Endothelial cell of umbilical vein (primary cell): Measurements from ENCODE around the gene GMPPA. TPM values are rescaled to one million over a fixed set of nuclear protein-coding genes. Genes with fewer than 3 reads are reported as not detected.

Experiments
- BruUV-seq: library from RNA; stranded (reverse); fragments of 400-500 nt; replicated peaks from 2 replicates; lab custom pipeline; 2021; lab: Mats Ljungman, UMichigan
- CTCF ChIA-PET: fragments of 300-600, 350-600 bp; sonication (Branson Sonifier 250); formaldehyde crosslinking; loops from one replicate; lab custom pipeline; 2021; ENCODE audit warnings: antibody characterized with exemption, inconsistent platforms; lab: Charles Lee
- POLR2A ChIA-PET: fragments of 300-600, 350-600 bp; sonication (Branson Sonifier 250); formaldehyde crosslinking; loops from one replicate; lab custom pipeline; 2021; ENCODE audit warnings: antibody characterized with exemption, inconsistent platforms; lab: Charles Lee
- DNase-seq: peaks from one replicate; pipeline ENCODE4 v3.0.0-alpha.2; 2011; ENCODE audit warnings: low read depth, low spot score
- FAIRE-seq: peaks from 2 replicates; lab custom pipeline; 2011; peaks lifted over from hg19 to GRCh38; lab: Jason Lieb, UNC
- H2AFZ ChIP-seq: 2 replicates; pipeline ENCODE4 v1.6.0; 2012; ENCODE audit warnings: low read depth, low read length, control low read depth, inconsistent platforms
- H3K27ac ChIP-seq: 2 replicates; pipeline ENCODE4 v1.5.1; 2011; ENCODE audit warnings: low read depth, mild to moderate bottlenecking, control low read depth, low read length, moderate library complexity; ENCODE audit not compliant: insufficient read depth
- H3K27me3 ChIP-seq, 2 experiments: 2 replicates each; pipeline versions ENCODE4 v1.6.0 to v1.6.1; 2011; ENCODE audit warnings: low read length in 2 of 2, mixed read lengths in 1 of 2; ENCODE audit not compliant: control insufficient read depth in 2 of 2, insufficient read depth in 2 of 2
- H3K36me3 ChIP-seq, 2 experiments: 2 replicates in 1 of 2; 3 replicates in 1 of 2; pipeline ENCODE4 v1.5.1; 2011; ENCODE audit warnings: low read length in 2 of 2, mild to moderate bottlenecking in 1 of 2, moderate library complexity in 1 of 2; ENCODE audit not compliant: control insufficient read depth in 2 of 2, insufficient read depth in 2 of 2; ENCODE audit errors: extremely low read depth in 1 of 2
- H3K4me1 ChIP-seq: 3 replicates; pipeline ENCODE4 v1.5.1; 2011; ENCODE audit warnings: mild to moderate bottlenecking, low read length; ENCODE audit not compliant: control insufficient read depth, insufficient read depth; ENCODE audit errors: extremely low read depth
- H3K4me2 ChIP-seq: 2 replicates; pipeline ENCODE4 v1.6.1; 2011; ENCODE audit warnings: low read length, control low read depth, mixed read lengths; ENCODE audit not compliant: insufficient read depth
- H3K4me3 ChIP-seq, 3 experiments: fragments of 200-600 bp in 1 of 3; sonication (generic), shearing (Covaris generic) in 1 of 3; replicated peaks in 1 of 3; 2 replicates each; pipeline ENCODE4 v1.5.1; 2011 to 2016; ENCODE audit warnings: control low read depth in 3 of 3, low read length in 3 of 3, mild to moderate bottlenecking in 2 of 3, inconsistent platforms in 1 of 3, low read depth in 1 of 3, moderate library complexity in 1 of 3; ENCODE audit not compliant: insufficient read depth in 1 of 3
- H3K79me2 ChIP-seq: 2 replicates; pipeline ENCODE4 v1.6.0; 2012; ENCODE audit warnings: low read length, inconsistent platforms; ENCODE audit not compliant: control insufficient read depth, insufficient read depth
- H3K9ac ChIP-seq: replicated peaks from 2 replicates; pipeline ENCODE3; 2011; ENCODE audit warnings: low read length, control low read depth; ENCODE audit not compliant: insufficient read depth; ENCODE audit errors: extremely low read depth
- H3K9me1 ChIP-seq: replicated peaks from 3 replicates; pipeline ENCODE4 v1.6.0; 2011; ENCODE audit warnings: mild to moderate bottlenecking, low read length; ENCODE audit not compliant: control insufficient read depth, insufficient read depth; ENCODE audit errors: extremely low read depth
- H3K9me3 ChIP-seq: replicated peaks from 2 replicates; pipeline ENCODE4 v1.5.1; 2012; ENCODE audit warnings: low read length, inconsistent platforms; ENCODE audit not compliant: control insufficient read depth, insufficient read depth
- H4K20me1 ChIP-seq: replicated peaks from 2 replicates; pipeline ENCODE3; 2011; ENCODE audit warnings: mild to moderate bottlenecking, low read length; ENCODE audit not compliant: control insufficient read depth, insufficient read depth; ENCODE audit errors: extremely low read depth
- CTCF ChIP-seq, 2 donors: IDR thresholded peaks; 1 replicate in 1 of 2; 2 replicates in 1 of 2; pipeline ENCODE4 v1.5.1; 2011; ENCODE audit warnings: low read length in 2 of 2, mild to moderate bottlenecking in 2 of 2, moderate library complexity in 2 of 2, control low read depth in 1 of 2, inconsistent platforms in 1 of 2, low read depth in 1 of 2; ENCODE audit not compliant: insufficient read depth in 1 of 2; ENCODE audit errors: extremely low read depth in 1 of 2
- EZH2 ChIP-seq: IDR thresholded peaks from 2 replicates; pipeline ENCODE4 v1.6.1; 2012; ENCODE audit warnings: borderline replicate concordance, low read depth, mild to moderate bottlenecking, moderate library complexity, low read length, inconsistent platforms; ENCODE audit not compliant: severe bottlenecking
- JUN ChIP-seq: IDR thresholded peaks from 2 replicates; pipeline ENCODE4 v1.6.1; 2011; ENCODE audit warnings: borderline replicate concordance, low read depth; ENCODE audit not compliant: insufficient read length, insufficient read depth
- MYC ChIP-seq: IDR thresholded peaks from one replicate; pipeline ENCODE4 v1.6.1; 2011; ENCODE audit warnings: mild to moderate bottlenecking, low read depth, low read length
- POLR2A ChIP-seq: IDR thresholded peaks from 2 replicates; pipeline ENCODE4 v1.6.1; 2012; ENCODE audit warnings: low read depth, mild to moderate bottlenecking, control low read depth, low read length
- dilution Hi-C: fragments of 300-500 bp; cut with MboI; formaldehyde crosslinking; loops from one replicate; pipeline ENCODE4 v1.15.0; 2019; ENCODE audit warnings: low sequenced_read_pairs; ENCODE audit not compliant: extremely low pct_ligation_motif_present
- intact Hi-C: fragments of 100-400 bp; cut with micrococcal nuclease; formaldehyde crosslinking; loops from one replicate; pipeline ENCODE4 v1.10.0; 2022
- polyA plus RNA-seq, 4 experiments: library from polyadenylated mRNA; depleted of rRNA in 3 of 4; stranded (reverse) in 3 of 4; unstranded in 1 of 4; fragments of >200 nt; gene quantifications; 2 replicates each; pipeline versions ENCODE4 v1.2.1 to v1.2.3, GENCODE V29; 2011 to 2012; ENCODE audit warnings: missing spikeins in 1 of 4
- total RNA-seq: library from RNA; stranded (reverse); gene quantifications from 2 replicates; pipeline ENCODE4 v1.2.3, GENCODE V29; 2021
- TF ChIP-seq, protein P1 (sequence below): IDR thresholded peaks from 2 replicates; pipeline ENCODE4 v1.6.1; 2011; ENCODE audit not compliant: insufficient read depth, insufficient read length

Gene GMPPA
- total and polyA plus RNA-seq, 2 donors (not counting 3 experiments of a cell fraction or from before 2014, with no cell fraction given), result 39.1 to 104 TPM

- CTCF ChIA-PET, result no interaction called here
Measured at GRCh38 chr2:219502618-219503017, 3.9 kb downstream of the GMPPA start.

More at GRCh38 chr2:219502618-219503017, 3.9 kb downstream of the GMPPA start:
- H3K4me1 ChIP-seq, result peaks cover 8% of the 10 kb centered on the region
- FAIRE-seq (no peak), DNase-seq (no peak)
- no peak overlapping the region for H2AFZ ChIP-seq
- H3K9me3 ChIP-seq, result no peaks in the 10 kb centered on the region
- POLR2A ChIA-PET, result no interaction called here
- dilution Hi-C loops, result no loop called here
- no peaks in the 10 kb centered on the region for H3K9me1 ChIP-seq
- peaks cover 0 to 1% of the 10 kb centered on the region in 2 experiments for H3K27me3 ChIP-seq
- H3K4me2 ChIP-seq, result no peak overlapping the region
- H3K4me3 ChIP-seq, result no peak overlapping the region
- peaks cover 0 to 28% of the 10 kb centered on the region in 2 experiments for H3K36me3 ChIP-seq
- no TSS peak for BruUV-seq
- no peak overlapping the region for H3K27ac ChIP-seq
- H4K20me1 ChIP-seq, result no peaks in the 10 kb centered on the region
- TF ChIP-seq JUN (no peak), POLR2A (no peak), EZH2 (no peak), MYC (no peak), CTCF (IDR thresholded peaks at IDR 0.05; ENCODE audit: extremely low read depth in 1 of 2, insufficient read depth in 1 of 2, low read depth in 1 of 2, low read length in 2 of 2) (no peak)
- TF ChIP-seq, protein P1, sequence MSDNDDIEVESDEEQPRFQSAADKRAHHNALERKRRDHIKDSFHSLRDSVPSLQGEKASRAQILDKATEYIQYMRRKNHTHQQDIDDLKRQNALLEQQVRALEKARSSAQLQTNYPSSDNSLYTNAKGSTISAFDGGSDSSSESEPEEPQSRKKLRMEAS, result no peak
- intact Hi-C loops, result no loop called here
- no peaks in the 10 kb centered on the region for H3K79me2 ChIP-seq
- no peak overlapping the region for H3K9ac ChIP-seq
